C4-2B (cell line): ENCODE data around the gene ABL2.

Source experiments
- H3K27ac ChIP-seq: fragments of 450-650 bp; 2 replicates; pipeline ENCODE4 v1.5.1; 2017
- CTCF ChIP-seq: fragments of 450-650 bp; conservative IDR thresholded peaks from 2 replicates; pipeline ENCODE4 v1.5.1; 2017; ENCODE audit warnings: mild to moderate bottlenecking
- ZFX ChIP-seq: fragments of 450-650 bp; IDR thresholded peaks from 2 replicates; pipeline ENCODE4 v1.6.1; 2017

The ABL2 gene

GRCh38 chr1:179099891-179100290 is 129.6 kb downstream of the ABL2 start:
- H3K27ac ChIP-seq, result no peak overlapping the region
- no peak for TF ChIP-seq CTCF
- TF ChIP-seq ZFX, result no peak

GRCh38 chr1:179095924-179096323 is 133.6 kb downstream of the ABL2 start:
- no peak overlapping the region for H3K27ac ChIP-seq
- TF ChIP-seq CTCF (no peak), ZFX (no peak)

GRCh38 chr1:179095377-179095776 is 134.1 kb downstream of the ABL2 start:
- H3K27ac ChIP-seq, result no peak overlapping the region

GRCh38 chr1:179094818-179095217 is 134.7 kb downstream of the ABL2 start:
- H3K27ac ChIP-seq, result no peak overlapping the region
- TF ChIP-seq CTCF, result no peak
- no peak for TF ChIP-seq ZFX

More at GRCh38 chr1:179095377-179095776, 134.1 kb downstream of the ABL2 start:
- TF ChIP-seq CTCF (no peak), ZFX (no peak)

GRCh38 chr1:179092896-179093461 is 136.5 kb downstream of the ABL2 start:
- TF ChIP-seq ZFX (no peak), CTCF (no peak)
- H3K27ac ChIP-seq, result no peak overlapping the region

- no peak for TF ChIP-seq ZFX
- no peak for TF ChIP-seq CTCF
- no peak overlapping the region for H3K27ac ChIP-seq
Observed at GRCh38 chr1:179091691-179092165, 137.7 kb downstream of the ABL2 start.

GRCh38 chr1:179090923-179091322 is 138.6 kb downstream of the ABL2 start:
- no peak overlapping the region for H3K27ac ChIP-seq
- TF ChIP-seq ZFX (no peak), CTCF (no peak)
